Right lung (tissue), 5 donors: ENCODE measurements around the gene GRIN1. TPM values are rescaled to one million over a fixed set of nuclear protein-coding genes. Genes with fewer than 3 reads are reported as not detected.
"Not testable (repeated sequence)": the region's sequence is repeated elsewhere in the genome, so short reads cannot be mapped to it uniquely, and the experiment has no call there.

Experiments
- DNase-seq, 2 donors: peaks; one replicate each; pipeline ENCODE4 v3.0.0-alpha.2; 2013
- polyA plus RNA-seq, 5 donors: library from polyadenylated mRNA; unstranded; fragments of 120-200 nt; gene quantifications; one replicate each; pipeline versions ENCODE4 v1.2.1 to v1.2.3, GENCODE V29; 2013; ENCODE audit warnings: inconsistent platforms in 1 of 5, low replicate concordance in 1 of 5; ENCODE audit not compliant: insufficient read length in 5 of 5, insufficient read depth in 1 of 5

Gene GRIN1
- polyA plus RNA-seq, 5 donors: 0.12 to 0.51 (median 0.23) TPM

- DNase-seq: no peak
Observed at GRCh38 chr9:137110911-137111787, 27.8 kb upstream of the GRIN1 start.

DNA sequence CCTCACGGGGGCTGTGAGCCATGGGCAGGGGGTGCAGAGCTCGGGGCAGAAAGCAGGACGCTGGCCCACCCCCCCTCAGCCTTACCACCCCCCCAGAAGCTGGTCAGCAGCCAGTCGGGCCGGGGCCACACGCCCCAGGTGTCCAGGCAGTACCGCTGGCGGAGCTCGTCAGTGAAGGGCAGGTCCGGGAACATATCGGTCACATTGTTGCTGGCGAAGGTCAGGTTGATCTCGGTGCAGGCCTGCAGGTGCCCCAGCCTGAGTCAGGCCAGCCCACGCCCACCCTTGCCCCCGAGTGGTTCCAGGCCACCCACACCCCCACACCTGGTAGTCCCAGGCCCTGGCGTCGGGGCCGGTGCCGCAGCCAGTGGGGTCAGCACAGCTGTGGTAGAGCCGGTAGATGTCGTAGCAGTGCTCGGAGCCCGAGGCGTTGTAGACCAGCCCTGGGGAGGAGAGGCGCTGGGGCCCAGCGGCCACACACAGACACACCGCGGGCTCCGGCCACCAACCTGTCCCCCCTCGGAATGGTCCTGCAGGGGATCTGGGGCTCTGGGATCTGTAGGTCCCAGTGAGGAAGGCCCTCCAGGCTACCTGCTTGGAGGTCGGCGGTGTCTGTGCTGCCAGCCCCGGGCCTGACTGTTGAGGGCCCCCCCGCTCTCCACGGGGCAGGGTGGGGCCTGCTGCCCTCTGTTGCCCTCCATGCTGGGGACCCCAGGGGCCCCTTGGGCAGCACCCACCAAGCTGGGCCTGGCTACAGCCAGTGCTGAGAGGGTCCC, 27.0 kb upstream of the GRIN1 start:
- no peak for DNase-seq

DNA sequence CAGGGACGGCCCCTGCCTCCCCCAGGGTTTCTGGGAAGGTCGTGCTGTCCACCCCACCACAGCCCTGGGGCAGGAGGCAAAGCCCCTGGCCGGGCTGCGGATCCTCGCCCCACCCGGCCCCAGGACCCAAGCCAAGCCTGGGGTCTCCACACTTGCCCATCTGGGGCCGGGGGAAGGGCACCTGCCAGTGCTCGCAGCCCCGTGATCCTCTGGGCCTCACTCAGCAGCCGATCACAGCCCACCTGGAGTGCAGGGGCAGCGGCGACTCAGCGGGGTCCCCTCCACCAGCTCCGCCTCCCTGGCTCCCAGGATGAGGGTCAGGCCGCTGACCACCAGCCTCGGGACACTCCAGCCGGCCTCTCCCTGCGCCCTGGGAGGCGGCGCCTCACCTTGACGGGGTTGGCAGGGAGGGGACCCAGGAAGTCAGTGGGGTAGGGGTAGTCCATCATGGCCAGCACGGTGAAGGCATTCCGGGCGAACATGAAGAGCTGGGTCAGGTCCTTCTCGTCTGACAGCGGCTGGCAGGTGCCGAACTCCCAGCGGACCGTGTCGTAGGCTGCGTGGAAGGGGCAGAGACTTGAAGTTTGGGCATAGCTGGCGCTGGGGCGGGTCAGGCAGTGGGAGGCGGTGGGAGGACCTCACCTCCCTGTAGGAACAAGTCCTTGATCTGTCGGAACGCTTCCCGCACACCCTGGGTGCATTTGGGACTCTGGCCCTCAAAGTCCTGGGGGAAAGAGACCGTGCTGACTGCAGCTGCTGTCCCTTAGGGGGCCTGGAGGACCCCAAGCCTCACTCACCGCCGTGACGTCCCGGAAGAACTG, 26.2 kb upstream of the GRIN1 start:
- DNase-seq: no peak

- DNase-seq: no peak
Observed at GRCh38 chr9:137113385-137114159, 25.4 kb upstream of the GRIN1 start.

DNA sequence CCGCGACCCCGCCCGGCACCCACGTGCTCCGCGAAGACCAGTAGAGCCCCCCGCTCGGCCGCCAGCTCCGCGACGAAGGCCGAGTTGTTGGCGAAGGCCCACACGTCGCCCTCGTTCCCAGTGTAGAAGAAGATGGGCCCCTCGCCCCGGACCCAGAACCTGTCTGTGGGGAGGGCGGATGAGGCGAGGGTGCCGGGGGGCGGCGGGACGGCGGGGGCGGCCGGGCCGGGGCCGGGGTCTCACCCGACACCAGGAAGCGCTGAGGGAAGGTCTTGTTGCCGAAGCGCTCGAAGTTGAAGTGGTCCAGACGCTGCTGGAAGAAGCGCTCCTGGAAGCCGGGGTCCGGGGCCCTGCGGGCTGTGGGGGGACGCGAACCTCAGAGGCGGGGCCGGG, 24.7 kb upstream of the GRIN1 start:
- no peak for DNase-seq

DNA sequence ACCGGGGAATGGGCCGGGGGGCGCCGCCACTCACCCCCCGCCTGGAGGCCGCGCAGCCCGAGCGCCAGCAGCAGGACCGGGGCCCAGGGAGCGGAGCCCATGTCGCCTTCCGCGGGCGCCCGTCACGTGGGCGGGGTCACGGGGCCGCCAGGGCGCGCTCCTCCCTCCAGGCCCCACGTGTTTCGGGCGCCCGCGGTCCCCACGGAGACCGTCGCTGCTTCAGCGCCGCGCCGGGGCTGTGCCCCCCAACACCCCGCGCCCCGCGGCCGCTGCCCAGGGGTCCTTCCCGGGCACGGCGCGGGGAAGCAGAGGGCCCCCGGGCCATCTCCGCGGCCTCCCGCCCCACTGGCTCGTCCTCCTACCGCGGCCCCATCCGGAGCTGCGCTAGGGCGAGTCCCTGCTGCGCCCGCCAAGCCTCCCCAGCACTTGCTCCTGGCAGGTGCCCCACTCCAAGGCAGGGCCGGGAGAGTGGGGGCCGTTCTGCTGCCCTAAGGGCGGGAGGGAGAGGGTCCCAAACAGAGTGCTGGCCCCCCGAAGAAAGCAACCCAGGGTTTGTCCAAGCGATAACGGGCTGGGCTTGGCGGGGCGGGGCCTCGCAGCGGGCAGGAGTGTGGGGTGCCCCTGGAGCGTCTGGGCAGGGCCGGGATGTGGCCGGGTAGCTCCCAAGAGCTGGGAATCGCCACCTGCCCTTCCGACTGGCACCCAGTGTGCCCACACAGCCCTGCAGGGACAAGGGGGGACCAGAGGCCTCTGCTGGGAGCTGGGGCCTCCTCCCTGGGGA, 24.2 kb upstream of the GRIN1 start, which contains the start of gene DPP7:
TSS of gene DPP7 (minus strand) at position 121 of the 781 bp plus-strand sequence. CDS start at position 101, 20 bp downstream.
- peak in 1 of 2 donors; percentile 19 for DNase-seq

- DNase-seq: no peak
Observed at GRCh38 chr9:137115394-137116026, 23.4 kb upstream of the GRIN1 start.

- no peak for DNase-seq
Observed at GRCh38 chr9:137116027-137116507, 22.9 kb upstream of the GRIN1 start.

DNA sequence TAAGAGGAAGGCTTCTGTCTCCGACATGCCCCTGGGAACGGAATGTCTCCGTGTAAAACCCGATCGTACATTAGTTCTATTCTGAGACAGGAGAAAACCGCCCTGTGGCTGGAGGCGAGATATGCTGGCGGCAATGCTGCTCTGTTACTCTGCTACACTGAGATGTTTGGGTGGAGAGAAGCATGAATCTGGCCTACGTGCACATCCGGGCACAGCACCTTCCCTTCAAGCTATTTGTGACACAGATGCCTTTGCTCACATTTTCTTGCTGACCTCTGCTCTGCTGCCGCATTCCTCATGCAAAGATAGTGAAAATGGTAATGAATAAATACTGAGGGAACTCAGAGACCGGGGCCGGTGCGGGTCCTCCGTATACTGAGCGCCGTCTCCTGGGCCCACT, 22.2 kb upstream of the GRIN1 start:
- no peak for DNase-seq

DNA sequence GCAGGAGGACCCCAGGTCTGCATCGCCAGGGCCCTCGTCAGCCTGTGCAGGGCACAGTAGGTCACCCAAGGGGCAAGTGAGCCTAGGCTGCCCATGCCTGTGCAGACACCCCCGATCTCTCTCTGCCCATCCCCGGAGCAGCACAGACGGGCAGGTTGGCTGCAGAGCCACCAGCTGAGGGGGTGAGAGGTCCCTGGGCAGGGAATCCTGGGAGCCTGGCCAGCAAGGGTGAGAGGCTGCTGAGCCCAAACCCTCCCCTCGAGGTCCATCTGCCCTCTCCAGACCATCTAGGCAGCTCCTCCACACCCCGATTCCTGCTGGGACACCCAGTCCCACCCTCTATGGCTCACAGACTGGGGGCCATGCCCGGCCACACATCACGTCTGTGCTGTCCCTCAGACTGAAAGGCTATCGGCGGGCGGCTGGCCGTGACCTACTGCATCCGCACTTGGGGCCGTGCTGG, 21.7 kb upstream of the GRIN1 start:
- no peak for DNase-seq

GRCh38 chr9:137118092-137118603, 20.8 kb upstream of the GRIN1 start:
- not testable (repeated sequence) for DNase-seq

GRCh38 chr9:137121927-137122795, 16.8 kb upstream of the GRIN1 start:
- not testable (repeated sequence) for DNase-seq

DNA sequence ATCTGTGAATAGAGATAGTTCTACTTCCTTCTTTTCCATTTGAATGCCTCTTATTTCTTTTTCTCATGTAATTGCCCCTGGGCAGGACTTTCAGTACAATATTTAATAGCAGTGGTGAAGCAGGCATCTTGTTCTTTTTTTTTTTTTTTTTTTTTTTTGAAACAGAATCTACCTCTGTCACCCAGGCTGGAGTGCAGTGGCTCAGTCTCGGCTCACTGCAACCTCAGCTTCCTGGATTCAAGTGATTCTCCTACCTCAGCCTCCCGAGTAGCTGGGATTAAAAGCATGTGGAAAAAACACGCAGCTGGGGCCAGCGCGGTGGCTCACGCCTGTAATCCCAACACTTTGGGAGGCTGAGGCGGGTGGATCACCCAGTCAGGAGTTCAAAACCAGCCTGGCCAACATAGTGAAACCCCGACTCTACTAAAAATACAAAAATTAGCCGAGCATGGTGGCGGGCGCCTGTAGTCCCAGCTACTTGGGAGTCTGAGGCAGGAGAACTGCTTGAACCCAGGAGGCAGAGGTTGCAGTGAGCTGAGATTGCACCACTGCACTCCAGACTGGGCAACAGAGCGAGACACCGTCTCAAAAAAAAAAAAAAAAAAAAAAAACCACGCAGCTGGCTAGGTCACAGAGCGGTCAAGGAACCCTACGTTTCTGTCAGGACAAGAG, 16.0 kb upstream of the GRIN1 start:
- DNase-seq: not testable (repeated sequence)

DNA sequence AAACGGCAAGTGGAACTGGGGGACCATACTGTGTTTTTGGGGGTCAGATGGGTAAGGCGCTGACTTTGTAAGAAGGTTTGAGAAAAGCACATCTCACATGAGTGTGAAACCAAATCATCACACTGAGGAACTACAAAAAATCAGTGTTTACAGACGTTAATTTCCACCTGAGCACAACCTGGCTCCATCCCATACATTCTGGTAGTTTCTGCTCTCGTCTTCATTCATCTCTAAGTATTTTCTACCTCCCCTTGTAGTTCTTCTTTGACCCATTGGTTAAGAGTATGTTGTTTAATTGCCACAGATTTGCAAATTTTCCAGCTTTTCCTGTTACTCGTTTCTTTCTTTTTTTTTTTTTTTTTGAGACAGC, 15.5 kb upstream of the GRIN1 start:
- DNase-seq: no peak

DNA sequence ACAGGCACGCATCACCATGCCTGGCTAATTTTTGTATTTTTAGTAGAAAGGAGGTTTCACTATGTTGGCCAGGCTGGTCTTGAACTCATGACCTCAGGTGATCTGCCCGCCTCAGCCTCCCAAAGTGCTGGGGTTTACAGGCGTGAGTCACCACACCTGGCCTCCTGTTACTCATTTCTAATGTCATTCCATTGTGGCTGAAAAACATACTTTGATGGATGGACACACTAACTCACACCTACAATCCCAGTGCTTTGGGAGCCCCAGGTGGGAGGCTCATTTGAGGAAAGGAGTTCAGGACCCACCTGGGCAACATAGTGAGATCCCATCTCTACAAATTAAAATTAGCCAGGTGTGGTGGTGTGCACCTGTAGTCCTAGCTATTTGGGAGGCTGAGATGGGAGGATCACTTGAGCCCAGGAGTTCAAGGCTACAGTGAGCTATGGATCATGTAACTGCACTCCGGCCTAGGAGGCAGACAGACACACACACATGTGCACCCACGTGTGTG, 14.9 kb upstream of the GRIN1 start:
- DNase-seq: not testable (repeated sequence)

- no peak for DNase-seq
Observed at GRCh38 chr9:137126786-137127185, 12.2 kb upstream of the GRIN1 start.
